ENCODE data around the gene KCNC3. TPM values are rescaled to one million over a fixed set of nuclear protein-coding genes. Genes with fewer than 3 reads are reported as not detected.

KCNC3 gene
- total RNA-seq, 2 donors from 2014 or later, result 3.6 to 10.6 TPM

GRCh38 chr19:50328873-50329145 lies 368 bp downstream of the KCNC3 start:
- no peak for DNase-seq (ENCODE audit: low spot score)
- WGBS, result 0% methylated on average over 15 of the region's 40 CpGs
- H3K4me1 ChIP-seq (replicated peaks), result peaks cover 10% of the 10 kb centered on the region
- no peaks in the 10 kb centered on the region for H3K9me3 ChIP-seq
- intact Hi-C loops (cut with DNase I), result no loop called here
- no peaks in the 10 kb centered on the region for H3K27me3 ChIP-seq (replicated peaks; ENCODE audit: insufficient read depth)
- H3K4me3 ChIP-seq, result peak overlapping the region; percentile 16 to 27
- H3K36me3 ChIP-seq, result no peaks in the 10 kb centered on the region
- no peak overlapping the region for H3K27ac ChIP-seq
- TF ChIP-seq POLR2A (IDR thresholded peaks at IDR 0.05) (no peak), CTCF (IDR thresholded peaks at IDR 0.05) (no peak), POLR2AphosphoS5 (IDR thresholded peaks at IDR 0.05) (no peak)

- under 1% methylated on average over 63 of the region's 104 CpGs for WGBS
- H3K27ac ChIP-seq, result no peak overlapping the region
These were observed 829 bp downstream of the KCNC3 start for GRCh38 chr19:50328224-50328872.

GRCh38 chr19:50327461-50328223 lies 1.5 kb downstream of the KCNC3 start:
- WGBS, result 18% methylated on average over 20 of the region's 20 CpGs
- no peak for DNase-seq (ENCODE audit: low spot score)
- H3K27ac ChIP-seq, result no peak overlapping the region
- no peaks in the 10 kb centered on the region for H3K36me3 ChIP-seq
- no peak for TF ChIP-seq POLR2AphosphoS5 (IDR thresholded peaks at IDR 0.05)
- TF ChIP-seq POLR2A (IDR thresholded peaks at IDR 0.05), result no peak
- no peak for TF ChIP-seq CTCF (IDR thresholded peaks at IDR 0.05)
- no peaks in the 10 kb centered on the region for H3K27me3 ChIP-seq (replicated peaks; ENCODE audit: insufficient read depth)
- intact Hi-C loops (cut with DNase I), result no loop called here
- H3K9me3 ChIP-seq, result no peaks in the 10 kb centered on the region
- H3K4me3 ChIP-seq, result no peak overlapping the region
- H3K4me1 ChIP-seq (replicated peaks), result peaks cover 10% of the 10 kb centered on the region

More at GRCh38 chr19:50328224-50328872, 829 bp downstream of the KCNC3 start:
- peak in 1 of 4 experiments; percentile 32 for TF ChIP-seq CTCF (IDR thresholded peaks at IDR 0.05)
- TF ChIP-seq POLR2A (IDR thresholded peaks at IDR 0.05), result no peak
- TF ChIP-seq POLR2AphosphoS5 (IDR thresholded peaks at IDR 0.05), result no peak
- Histone ChIP-seq H3K9me3 (no peaks in the 10 kb centered on the region), H3K36me3 (no peaks in the 10 kb centered on the region), H3K27me3 (replicated peaks; ENCODE audit: insufficient read depth) (no peaks in the 10 kb centered on the region), H3K4me3 (peak overlapping the region; percentile 16 to 27), H3K4me1 (replicated peaks) (peaks cover 10% of the 10 kb centered on the region)
- intact Hi-C loops (cut with DNase I), result no loop called here
- DNase-seq (ENCODE audit: low spot score), result no peak

- Histone ChIP-seq H3K27ac (no peak overlapping the region), H3K4me1 (replicated peaks) (peaks cover 10% of the 10 kb centered on the region), H3K36me3 (no peaks in the 10 kb centered on the region), H3K4me3 (no peak overlapping the region), H3K9me3 (no peaks in the 10 kb centered on the region), H3K27me3 (replicated peaks; ENCODE audit: insufficient read depth) (no peaks in the 10 kb centered on the region)
- no peak for DNase-seq (ENCODE audit: low spot score)
- WGBS, result 44% methylated on average over 3 of the region's 4 CpGs
- TF ChIP-seq CTCF (IDR thresholded peaks at IDR 0.05), result no peak
- TF ChIP-seq POLR2A (IDR thresholded peaks at IDR 0.05), result no peak
- TF ChIP-seq POLR2AphosphoS5 (IDR thresholded peaks at IDR 0.05), result no peak
- intact Hi-C loops (cut with DNase I), result no loop called here
These were observed 2.2 kb downstream of the KCNC3 start for GRCh38 chr19:50327013-50327412.
